Motor neuron (in vitro differentiated cells): ENCODE data around the gene FOXM1. TPM values are rescaled to one million over a fixed set of nuclear protein-coding genes. Genes with fewer than 3 reads are reported as not detected.
A peak's percentile ranks its signal among the peaks of the same experiment; 100 is the strongest.

Source experiments
- ATAC-seq, 8 experiments: fragments of 200-7000 bp; cut with Tn5 transposase; replicated peaks in 6 of 8; 2 replicates each; pipeline ENCODE4 v1.8.0; 2021; ENCODE audit warnings: mild to moderate bottlenecking in 8 of 8, moderate library complexity in 8 of 8
- H3K27ac ChIP-seq, 2 donors: fragments of 250-450 bp; sonication (Bioruptor Pico); 2 replicates each; pipeline ENCODE4 v1.9.0; 2021; ENCODE audit warnings: antibody characterized with exemption in 2 of 2, mild to moderate bottlenecking in 2 of 2, moderate library complexity in 1 of 2
- H3K4me1 ChIP-seq, 2 donors: fragments of 250-450 bp; sonication (Bioruptor Pico); replicated peaks in 1 of 2; 2 replicates each; pipeline ENCODE4 v1.6.1; 2021; ENCODE audit warnings: antibody characterized with exemption in 2 of 2, mild to moderate bottlenecking in 2 of 2, moderate library complexity in 1 of 2
- H3K4me3 ChIP-seq, 5 donors: fragments of 250-450 bp; sonication (Bioruptor Pico); 2 replicates each; pipeline ENCODE4 v1.9.0; 2021; ENCODE audit warnings: antibody characterized with exemption in 5 of 5, mild to moderate bottlenecking in 5 of 5, moderate library complexity in 4 of 5
- WGBS, 10 experiments: fragments of 450-650 bp; shearing (Covaris generic); methylation state at CpG; one replicate each; pipeline ENCODE4 v1.0.0; 2022; 5-methylcytosine and 5-hydroxymethylcytosine counted together
- in situ Hi-C, 9 experiments: fragments of 400-800 bp; cut with MboI; loops; one replicate each; pipeline ENCODE4 v1.15.0; 2021; ENCODE audit warnings: low sequenced_read_pairs in 9 of 9, low pct_unique_long_range_greater_than_20kb in 2 of 9; ENCODE audit not compliant: unreplicated experiment in 9 of 9
- total RNA-seq, 8 experiments: library from RNA; unstranded; fragments of 300-600 nt; gene quantifications; 2 replicates each; pipeline versions ENCODE4 v1.2.3 to v1.2.4, GENCODE V29; 2022

The FOXM1 gene
- total RNA-seq, 8 experiments from 2014 or later, result 0.76 to 37.9 (median 1.4) TPM

GRCh38 chr12:2811801-2812200, 65.2 kb downstream of the FOXM1 start:
- Histone ChIP-seq H3K27ac (no peak overlapping the region), H3K4me3 (peak overlapping the region in 4 of 5 donors; percentile 24 to 90 (median 76)), H3K4me1 (peaks cover 6 to 7% of the 10 kb centered on the region in 2 donors)
- in situ Hi-C loops, result no loop called here
- 70 to 92% (median 81%) methylated on average over 2 to 5 of the region's 5 CpGs; no CpG with 5 or more reads in 2 of the 10 experiments for WGBS, 10 experiments
- no peak for ATAC-seq

Other genes with a start within 250 kb of the FOXM1 start
- 100 to 1,000 TPM in 5 of 8 experiments, 10 to 100 TPM in 3; 45.3 to 127 (median 103) TPM for gene FKBP4, start 82.2 kb downstream of the FOXM1 start, total RNA-seq
- gene ITFG2, start 64.5 kb downstream of the FOXM1 start, total RNA-seq, result 10 to 100 TPM; 14.9 to 44.7 (median 19.5) TPM
- gene NRIP2, start 42.1 kb downstream of the FOXM1 start, total RNA-seq, result 1 to 10 TPM in 7 of 8 experiments, under 1 TPM in 1; 1.00 to 4.1 (median 1.7) TPM
- 1 to 10 TPM in 2 of 8 experiments, under 1 TPM in 3, not detected in 3; 0.16 to 1.5 (median 0.29) TPM for gene TEX52, start 20.1 kb downstream of the FOXM1 start, total RNA-seq
- 10 to 100 TPM in 7 of 8 experiments, 1 to 10 TPM in 1; 9.8 to 37.6 (median 28.9) TPM for gene RHNO1, start within 50 bp of the FOXM1 start, total RNA-seq
- 10 to 100 TPM; 11.7 to 25.1 (median 15.4) TPM for gene TULP3, start 13.7 kb upstream of the FOXM1 start, total RNA-seq
- 10 to 100 TPM in 4 of 8 experiments, 1 to 10 TPM in 3, under 1 TPM in 1; 0.98 to 21.0 (median 9.1) TPM for gene TEAD4, start 82.2 kb upstream of the FOXM1 start, total RNA-seq
- gene TSPAN9, start 200.2 kb upstream of the FOXM1 start, total RNA-seq, result 10 to 100 TPM in 4 of 8 experiments, 1 to 10 TPM in 4; 7.9 to 35.6 (median 13.5) TPM